Suppressor macrophage (primary cell): ENCODE measurements around the gene ZNF799.
"Not testable (repeated sequence)": the region's sequence is repeated elsewhere in the genome, so short reads cannot be mapped to it uniquely, and the experiment has no call there.

Source experiments
- DNase-seq, 4 experiments: peaks; one replicate each; pipeline ENCODE4 v3.0.0-alpha.2; 2020 to 2022

Gene ZNF799

GRCh38 chr19:12362236-12362635 lies 38.8 kb downstream of the ZNF799 start:
- not testable (repeated sequence) for DNase-seq

GRCh38 chr19:12353375-12353774 lies 47.7 kb downstream of the ZNF799 start:
- no peak for DNase-seq

GRCh38 chr19:12350890-12351197 lies 50.2 kb downstream of the ZNF799 start:
- DNase-seq: no peak

- DNase-seq: no peak
Observed at GRCh38 chr19:12350185-12350889, 50.7 kb downstream of the ZNF799 start.

- no peak for DNase-seq
Observed at GRCh38 chr19:12346896-12347295, 54.2 kb downstream of the ZNF799 start.

- no peak for DNase-seq
Observed at GRCh38 chr19:12345197-12345596, 55.9 kb downstream of the ZNF799 start.
